Epithelial cell of esophagus (primary cell): Measurements from ENCODE around the gene SLC28A3.

ENCODE experiments used
- DNase-seq: peaks from one replicate; pipeline ENCODE4 v3.0.0; 2010; ENCODE audit warnings: low read depth
- H3K4me3 ChIP-seq: 2 replicates; pipeline ENCODE4 v1.5.1; 2011; ENCODE audit warnings: mild to moderate bottlenecking, low read length, control low read depth
- CTCF ChIP-seq: IDR thresholded peaks from 2 replicates; pipeline ENCODE4 v1.5.1; 2011; ENCODE audit warnings: low read depth, mild to moderate bottlenecking, low read length, control low read depth, inconsistent platforms; ENCODE audit not compliant: insufficient read depth; ENCODE audit errors: missing control alignments

The SLC28A3 gene

GRCh38 chr9:84235511-84235910, 105.0 kb downstream of the SLC28A3 start:
- DNase-seq, result no peak
- no peak overlapping the region for H3K4me3 ChIP-seq
- TF ChIP-seq CTCF, result no peak

- no peak for DNase-seq
- no peak for TF ChIP-seq CTCF
- H3K4me3 ChIP-seq, result no peak overlapping the region
These were observed 110.0 kb downstream of the SLC28A3 start for GRCh38 chr9:84230355-84231145.

GRCh38 chr9:84229191-84229590, 111.4 kb downstream of the SLC28A3 start:
- H3K4me3 ChIP-seq, result no peak overlapping the region
- no peak for DNase-seq
- TF ChIP-seq CTCF, result no peak

GRCh38 chr9:84228130-84228720, 112.3 kb downstream of the SLC28A3 start:
- TF ChIP-seq CTCF, result no peak
- no peak for DNase-seq
- H3K4me3 ChIP-seq, result no peak overlapping the region

GRCh38 chr9:84226126-84226525, 114.4 kb downstream of the SLC28A3 start:
- TF ChIP-seq CTCF, result no peak
- no peak for DNase-seq
- no peak overlapping the region for H3K4me3 ChIP-seq
